SJCRH30 (cell line): ENCODE measurements around the gene CFAP65. TPM values are rescaled to one million over a fixed set of nuclear protein-coding genes. Genes with fewer than 3 reads are reported as not detected.

Source experiments
- DNase-seq, 2 experiments: peaks; one replicate each; pipeline ENCODE4 v3.0.0-alpha.2; 2015 to 2020
- H3K27ac ChIP-seq: fragments of 250-450 bp; sonication (Bioruptor Pico); 2 replicates; pipeline ENCODE4 v1.5.1; 2020; ENCODE audit warnings: mild to moderate bottlenecking, moderate library complexity
- H3K27me3 ChIP-seq: fragments of 250-450 bp; sonication (Bioruptor Pico); 2 replicates; pipeline ENCODE4 v1.5.1; 2020; ENCODE audit warnings: mild to moderate bottlenecking, moderate library complexity
- H3K36me3 ChIP-seq: fragments of 250-450 bp; sonication (Bioruptor Pico); 2 replicates; pipeline ENCODE4 v1.5.1; 2020; ENCODE audit warnings: mild to moderate bottlenecking, moderate library complexity
- H3K4me1 ChIP-seq: fragments of 250-450 bp; sonication (Bioruptor Pico); 2 replicates; pipeline ENCODE4 v1.5.1; 2020; ENCODE audit warnings: mild to moderate bottlenecking, moderate library complexity
- H3K4me3 ChIP-seq: fragments of 250-450 bp; sonication (Bioruptor Pico); 2 replicates; pipeline ENCODE4 v1.5.1; 2020; ENCODE audit warnings: mild to moderate bottlenecking, moderate library complexity
- H3K9me3 ChIP-seq: fragments of 250-450 bp; sonication (Bioruptor Pico); replicated peaks from 2 replicates; pipeline ENCODE4 v1.5.1; 2020; ENCODE audit warnings: mild to moderate bottlenecking, moderate library complexity
- total RNA-seq: library from RNA; depleted of rRNA; stranded (reverse); fragments of >200 nt; shearing (Covaris generic); gene quantifications from 2 replicates; pipeline ENCODE4 v1.2.3, GENCODE V29; 2014

Gene CFAP65
- total RNA-seq, 1 experiment from 2014 or later, result not detected

- no peak for DNase-seq
- Histone ChIP-seq H3K27ac (no peak overlapping the region), H3K4me3 (no peak overlapping the region), H3K36me3 (no peaks in the 10 kb centered on the region), H3K27me3 (no peaks in the 10 kb centered on the region; the same call in 1 of the 2 replicates), H3K4me1 (no peaks in the 10 kb centered on the region), H3K9me3 (no peaks in the 10 kb centered on the region)
These were observed 23.0 kb downstream of the CFAP65 start for GRCh38 chr2:219018286-219018685.

- no peak overlapping the region for H3K27ac ChIP-seq
- H3K4me3 ChIP-seq, result no peak overlapping the region
- H3K9me3 ChIP-seq, result no peaks in the 10 kb centered on the region
- no peak for DNase-seq
- H3K27me3 ChIP-seq, result no peaks in the 10 kb centered on the region; the same call in 1 of the 2 replicates
- H3K4me1 ChIP-seq, result no peaks in the 10 kb centered on the region
- no peaks in the 10 kb centered on the region for H3K36me3 ChIP-seq
These were observed 23.9 kb downstream of the CFAP65 start for GRCh38 chr2:219017201-219017931.

GRCh38 chr2:219016721-219017120 lies 24.6 kb downstream of the CFAP65 start:
- Histone ChIP-seq H3K4me3 (no peak overlapping the region), H3K9me3 (no peaks in the 10 kb centered on the region), H3K36me3 (no peaks in the 10 kb centered on the region), H3K27ac (no peak overlapping the region), H3K4me1 (no peaks in the 10 kb centered on the region), H3K27me3 (no peaks in the 10 kb centered on the region; the same call in 1 of the 2 replicates)
- no peak for DNase-seq

GRCh38 chr2:219010873-219011272 lies 30.4 kb downstream of the CFAP65 start:
- no peaks in the 10 kb centered on the region for H3K4me1 ChIP-seq
- H3K27ac ChIP-seq, result no peak overlapping the region
- no peaks in the 10 kb centered on the region for H3K27me3 ChIP-seq
- no peaks in the 10 kb centered on the region for H3K36me3 ChIP-seq
- no peak for DNase-seq
- H3K4me3 ChIP-seq, result no peak overlapping the region
- H3K9me3 ChIP-seq, result no peaks in the 10 kb centered on the region

- DNase-seq, result peak in 1 of 2 experiments; percentile 16
- H3K27ac ChIP-seq, result no peak overlapping the region
- no peaks in the 10 kb centered on the region for H3K9me3 ChIP-seq
- H3K4me3 ChIP-seq, result no peak overlapping the region
- no peaks in the 10 kb centered on the region for H3K27me3 ChIP-seq
- no peaks in the 10 kb centered on the region for H3K4me1 ChIP-seq
- no peaks in the 10 kb centered on the region for H3K36me3 ChIP-seq
These were observed 31.1 kb downstream of the CFAP65 start for GRCh38 chr2:219010162-219010756.

- H3K4me1 ChIP-seq, result no peaks in the 10 kb centered on the region
- H3K36me3 ChIP-seq, result no peaks in the 10 kb centered on the region
- no peaks in the 10 kb centered on the region for H3K9me3 ChIP-seq
- no peak overlapping the region for H3K27ac ChIP-seq
- no peaks in the 10 kb centered on the region for H3K27me3 ChIP-seq
- no peak for DNase-seq
- no peak overlapping the region for H3K4me3 ChIP-seq
These were observed 32.0 kb downstream of the CFAP65 start for GRCh38 chr2:219009294-219009693.

- H3K9me3 ChIP-seq, result no peaks in the 10 kb centered on the region
- DNase-seq, result no peak
- H3K4me1 ChIP-seq, result peaks cover 6% of the 10 kb centered on the region; the same call in 1 of the 2 replicates
- no peaks in the 10 kb centered on the region for H3K27me3 ChIP-seq
- H3K27ac ChIP-seq, result no peak overlapping the region
- no peaks in the 10 kb centered on the region for H3K36me3 ChIP-seq
- H3K4me3 ChIP-seq, result no peak overlapping the region
These were observed 37.3 kb downstream of the CFAP65 start for GRCh38 chr2:219003979-219004378.

GRCh38 chr2:219003267-219003634 lies 38.1 kb downstream of the CFAP65 start:
- Histone ChIP-seq H3K4me1 (peaks cover 11% of the 10 kb centered on the region), H3K36me3 (no peaks in the 10 kb centered on the region), H3K27me3 (no peaks in the 10 kb centered on the region), H3K4me3 (no peak overlapping the region), H3K27ac (no peak overlapping the region), H3K9me3 (no peaks in the 10 kb centered on the region)
- no peak for DNase-seq

- Histone ChIP-seq H3K4me3 (no peak overlapping the region), H3K9me3 (no peaks in the 10 kb centered on the region), H3K36me3 (no peaks in the 10 kb centered on the region), H3K27ac (no peak overlapping the region), H3K4me1 (peaks cover 17% of the 10 kb centered on the region), H3K27me3 (no peaks in the 10 kb centered on the region)
- DNase-seq, result no peak
These were observed 38.7 kb downstream of the CFAP65 start for GRCh38 chr2:219002395-219003266.

GRCh38 chr2:219001577-219002394 lies 39.5 kb downstream of the CFAP65 start:
- H3K4me1 ChIP-seq, result peaks cover 24% of the 10 kb centered on the region
- H3K27me3 ChIP-seq, result no peaks in the 10 kb centered on the region
- H3K36me3 ChIP-seq, result no peaks in the 10 kb centered on the region
- no peaks in the 10 kb centered on the region for H3K9me3 ChIP-seq
- no peak overlapping the region for H3K4me3 ChIP-seq
- peak in 1 of 2 experiments; percentile 31 for DNase-seq
- no peak overlapping the region for H3K27ac ChIP-seq

GRCh38 chr2:219001100-219001576 lies 40.2 kb downstream of the CFAP65 start:
- Histone ChIP-seq H3K27ac (no peak overlapping the region), H3K36me3 (no peaks in the 10 kb centered on the region), H3K4me3 (no peak overlapping the region), H3K27me3 (no peaks in the 10 kb centered on the region), H3K4me1 (peaks cover 26% of the 10 kb centered on the region), H3K9me3 (no peaks in the 10 kb centered on the region)
- DNase-seq, result no peak

GRCh38 chr2:219000569-219000960 lies 40.8 kb downstream of the CFAP65 start:
- no peak overlapping the region for H3K27ac ChIP-seq
- peaks cover 26% of the 10 kb centered on the region for H3K4me1 ChIP-seq
- no peaks in the 10 kb centered on the region for H3K36me3 ChIP-seq
- no peak for DNase-seq
- no peaks in the 10 kb centered on the region for H3K27me3 ChIP-seq
- H3K4me3 ChIP-seq, result no peak overlapping the region
- no peaks in the 10 kb centered on the region for H3K9me3 ChIP-seq

GRCh38 chr2:218999881-219000568 lies 41.3 kb downstream of the CFAP65 start:
- H3K9me3 ChIP-seq, result no peaks in the 10 kb centered on the region
- peak in 1 of 2 experiments; percentile 9 for DNase-seq
- H3K4me3 ChIP-seq, result no peak overlapping the region
- H3K4me1 ChIP-seq, result peaks cover 26% of the 10 kb centered on the region
- H3K36me3 ChIP-seq, result no peaks in the 10 kb centered on the region
- H3K27ac ChIP-seq, result no peak overlapping the region
- no peaks in the 10 kb centered on the region for H3K27me3 ChIP-seq
